ENCODE measurements around the gene GUK1. TPM values are rescaled to one million over a fixed set of nuclear protein-coding genes. Genes with fewer than 3 reads are reported as not detected.
A peak's percentile ranks its signal among the peaks of the same experiment; 100 is the strongest.

The GUK1 gene
- total RNA-seq, 3 donors from 2014 or later: 219 to 248 (median 242) TPM

DNA sequence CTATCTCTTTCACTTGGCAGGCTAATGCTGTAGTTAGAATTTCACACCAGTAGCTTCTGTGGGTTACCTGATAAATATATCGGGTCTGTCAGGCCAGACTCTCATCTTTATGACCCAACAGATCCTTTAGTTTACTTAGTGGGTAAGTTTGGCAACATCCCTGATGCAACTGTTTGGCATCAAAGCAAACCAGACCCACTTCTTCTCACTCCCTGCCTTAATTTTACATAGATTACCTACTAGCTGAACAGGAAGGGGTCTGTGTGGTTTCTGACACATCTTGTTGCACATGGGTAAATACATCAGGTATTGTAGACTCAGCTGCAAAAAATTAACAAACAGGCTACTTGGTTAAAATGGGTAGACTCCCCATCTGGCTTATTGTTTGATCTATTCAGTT is 3.2 kb upstream of the GUK1 start:
- DNase-seq (no peak), ATAC-seq (no peak)
- Mint-ChIP-seq H3K4me1 (ENCODE audit: low read depth) (peaks cover 15% of the 10 kb centered on the region), H3K4me3 (no peak overlapping the region), H3K36me3 (ENCODE audit: insufficient read depth) (no peaks in the 10 kb centered on the region), H3K9me3 (no peaks in the 10 kb centered on the region), H3K27me3 (ENCODE audit: low read depth) (peaks cover 5% of the 10 kb centered on the region)

DNA sequence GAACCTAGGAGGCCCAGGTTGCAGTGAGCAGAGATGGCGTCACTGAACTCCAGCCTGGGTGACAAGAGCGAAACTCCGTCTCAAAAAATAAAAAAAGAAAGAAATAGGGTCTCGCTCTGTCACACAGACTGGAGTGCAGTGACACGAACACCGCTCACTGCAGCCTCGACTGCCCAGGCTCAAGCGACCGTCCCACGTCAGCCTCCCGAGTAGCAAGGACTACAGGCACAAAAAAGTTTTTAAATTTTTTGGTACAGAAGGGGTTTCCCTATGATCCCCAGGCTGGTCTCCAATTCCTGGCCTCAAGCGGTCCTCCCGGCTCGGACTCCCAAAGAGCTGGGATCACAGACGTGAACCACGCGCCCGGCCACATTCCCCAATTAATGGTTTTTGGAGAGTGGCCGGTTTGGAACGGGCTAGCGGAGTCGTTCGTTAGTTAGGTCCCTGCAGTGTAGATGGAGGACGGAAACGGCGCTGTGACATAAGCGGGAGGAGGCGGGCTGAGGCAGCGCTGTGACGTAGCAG is 611 bp upstream of the GUK1 start:
- DNase-seq (no peak), ATAC-seq (no peak)
- Mint-ChIP-seq H3K27me3 (ENCODE audit: low read depth) (peaks cover 5% of the 10 kb centered on the region), H3K9me3 (no peaks in the 10 kb centered on the region), H3K4me3 (peak overlapping the region; percentile 98), H3K4me1 (ENCODE audit: low read depth) (peaks cover 39% of the 10 kb centered on the region), H3K36me3 (ENCODE audit: insufficient read depth) (no peaks in the 10 kb centered on the region)

DNA sequence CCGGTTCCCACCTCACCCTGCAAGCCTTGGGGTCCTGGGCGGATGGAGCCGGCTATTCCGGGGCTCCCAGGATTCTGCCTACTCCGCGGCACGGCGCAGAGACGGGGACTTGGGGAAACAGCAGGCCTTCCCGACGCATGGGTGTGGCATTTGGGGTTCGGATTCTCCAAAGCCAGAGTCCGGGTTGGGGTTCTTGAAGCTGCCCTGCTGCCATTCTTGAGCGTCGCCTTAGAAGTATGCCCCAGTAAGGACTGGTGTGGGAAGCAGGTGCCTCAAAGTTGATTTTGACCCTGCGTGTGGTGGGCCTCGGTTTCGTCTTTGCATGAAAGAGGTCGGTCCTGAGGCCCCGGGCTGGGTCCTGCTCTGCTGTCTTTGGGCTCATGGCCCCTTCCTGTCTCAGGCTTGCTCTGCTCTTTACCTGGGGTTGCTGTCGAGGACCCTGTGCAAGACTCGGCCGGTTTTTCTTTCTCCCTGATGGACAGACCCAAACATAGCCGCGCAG is 696 bp downstream of the GUK1 start:
- Mint-ChIP-seq H3K36me3 (ENCODE audit: insufficient read depth) (no peaks in the 10 kb centered on the region), H3K4me1 (ENCODE audit: low read depth) (peaks cover 41% of the 10 kb centered on the region), H3K9me3 (no peaks in the 10 kb centered on the region), H3K27me3 (ENCODE audit: low read depth) (peaks cover 2% of the 10 kb centered on the region), H3K4me3 (peak overlapping the region; percentile 98)
- ATAC-seq (no peak), DNase-seq (no peak)

DNA sequence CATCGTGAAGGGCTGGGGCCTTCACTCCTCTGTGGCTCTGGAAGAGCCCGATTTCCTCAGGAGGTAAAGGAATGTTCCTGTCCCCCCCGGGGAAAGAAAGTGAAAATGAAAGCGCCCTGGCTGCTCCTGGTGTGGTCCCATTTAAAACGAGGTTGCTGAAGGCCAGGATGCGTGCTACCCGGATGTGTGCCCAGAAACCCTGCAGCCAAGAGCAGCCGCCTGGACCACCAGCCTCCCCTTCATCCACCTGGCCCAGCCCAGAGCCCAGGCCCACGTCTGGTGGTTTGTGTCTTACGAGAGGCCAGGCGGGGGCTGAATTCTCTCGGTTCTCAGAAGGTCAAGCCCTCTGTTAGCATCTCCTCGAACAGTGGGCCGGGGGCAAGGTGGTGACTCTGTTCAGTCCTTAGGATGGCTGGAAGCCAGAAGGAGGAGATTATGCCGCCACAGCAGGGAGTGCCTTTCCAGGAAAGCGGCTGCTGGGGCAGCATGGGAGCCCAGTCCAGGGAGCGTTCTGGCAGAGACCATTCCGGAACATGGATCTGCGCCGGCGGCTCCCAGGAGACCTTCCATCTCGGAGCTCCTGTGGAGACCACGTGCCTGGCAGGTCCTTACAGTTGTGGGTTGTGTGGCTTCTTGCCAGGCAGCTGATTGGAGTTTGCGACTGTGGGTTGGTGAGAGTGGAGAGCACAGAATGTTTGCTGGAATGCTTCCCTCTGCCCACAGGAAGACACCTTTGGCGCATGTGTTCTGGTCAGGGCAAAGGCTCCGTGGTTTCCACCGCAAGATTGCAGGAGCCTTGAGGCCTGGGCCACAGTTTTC is 1.4 kb downstream of the GUK1 start:
- H3K9me3 Mint-ChIP-seq: no peaks in the 10 kb centered on the region
- DNase-seq: no peak
- no peaks in the 10 kb centered on the region for H3K36me3 Mint-ChIP-seq (ENCODE audit: insufficient read depth)
- peak overlapping the region; percentile 98 for H3K4me3 Mint-ChIP-seq
- H3K27me3 Mint-ChIP-seq (ENCODE audit: low read depth): no peaks in the 10 kb centered on the region
- peaks cover 41% of the 10 kb centered on the region for H3K4me1 Mint-ChIP-seq (ENCODE audit: low read depth)
- ATAC-seq: no peak

DNA sequence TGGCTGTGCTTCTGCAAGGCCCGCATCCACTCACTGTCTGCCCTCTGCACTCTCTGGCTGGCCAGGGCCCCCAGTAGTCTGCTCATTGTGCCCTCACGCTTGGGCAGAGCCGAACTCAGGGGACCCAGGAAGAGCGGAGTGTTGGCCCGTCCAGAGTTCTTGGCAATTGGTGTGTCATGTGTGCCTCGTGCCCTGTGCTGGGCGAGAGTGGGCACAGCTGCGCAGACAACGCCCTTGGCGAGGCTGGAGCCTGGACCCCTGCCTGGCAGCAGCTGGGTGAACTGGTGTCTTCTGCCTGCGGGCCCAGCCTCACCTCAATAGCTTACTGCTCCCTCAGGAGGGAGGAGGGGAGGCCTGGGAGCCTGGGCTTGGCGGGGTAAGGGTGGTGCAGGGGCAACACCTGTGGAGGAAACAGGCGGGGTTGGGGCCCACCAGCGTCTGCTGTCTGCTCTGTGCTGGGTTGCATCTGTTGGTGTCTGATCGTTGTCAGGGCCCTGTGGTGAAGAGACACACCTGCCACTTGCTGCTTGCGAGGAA is 2.1 kb downstream of the GUK1 start:
- Mint-ChIP-seq H3K4me3 (peak overlapping the region; percentile 98), H3K27me3 (ENCODE audit: low read depth) (no peaks in the 10 kb centered on the region), H3K4me1 (ENCODE audit: low read depth) (peaks cover 40% of the 10 kb centered on the region), H3K36me3 (ENCODE audit: insufficient read depth) (no peaks in the 10 kb centered on the region), H3K9me3 (no peaks in the 10 kb centered on the region)
- DNase-seq (no peak), ATAC-seq (no peak)

DNA sequence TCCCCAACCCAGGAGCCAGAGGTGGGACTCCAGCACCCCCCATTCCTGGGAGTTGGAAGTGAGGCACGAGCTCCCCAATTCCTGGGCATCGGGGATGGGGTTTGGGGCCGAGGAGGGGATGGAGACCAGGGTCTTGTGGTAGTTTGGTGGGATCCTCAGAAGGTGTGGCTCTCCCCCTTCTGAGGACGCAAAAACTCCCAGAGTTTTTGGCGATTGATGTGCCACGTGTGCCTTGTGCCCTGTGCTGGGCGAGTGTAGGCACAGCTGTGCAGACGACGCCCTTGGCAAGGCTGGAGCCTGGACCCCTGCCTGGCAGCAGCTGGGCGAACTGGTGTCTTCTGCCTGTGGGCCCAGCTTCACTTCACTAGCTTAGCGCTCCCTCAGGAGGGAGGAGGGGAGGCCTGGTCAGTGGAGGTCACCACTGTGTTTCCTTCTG is 2.6 kb downstream of the GUK1 start:
- Mint-ChIP-seq H3K4me1 (ENCODE audit: low read depth) (peaks cover 39% of the 10 kb centered on the region), H3K4me3 (peak overlapping the region; percentile 98), H3K36me3 (ENCODE audit: insufficient read depth) (no peaks in the 10 kb centered on the region), H3K9me3 (no peaks in the 10 kb centered on the region), H3K27me3 (ENCODE audit: low read depth) (no peaks in the 10 kb centered on the region)
- ATAC-seq (no peak), DNase-seq (no peak)

DNA sequence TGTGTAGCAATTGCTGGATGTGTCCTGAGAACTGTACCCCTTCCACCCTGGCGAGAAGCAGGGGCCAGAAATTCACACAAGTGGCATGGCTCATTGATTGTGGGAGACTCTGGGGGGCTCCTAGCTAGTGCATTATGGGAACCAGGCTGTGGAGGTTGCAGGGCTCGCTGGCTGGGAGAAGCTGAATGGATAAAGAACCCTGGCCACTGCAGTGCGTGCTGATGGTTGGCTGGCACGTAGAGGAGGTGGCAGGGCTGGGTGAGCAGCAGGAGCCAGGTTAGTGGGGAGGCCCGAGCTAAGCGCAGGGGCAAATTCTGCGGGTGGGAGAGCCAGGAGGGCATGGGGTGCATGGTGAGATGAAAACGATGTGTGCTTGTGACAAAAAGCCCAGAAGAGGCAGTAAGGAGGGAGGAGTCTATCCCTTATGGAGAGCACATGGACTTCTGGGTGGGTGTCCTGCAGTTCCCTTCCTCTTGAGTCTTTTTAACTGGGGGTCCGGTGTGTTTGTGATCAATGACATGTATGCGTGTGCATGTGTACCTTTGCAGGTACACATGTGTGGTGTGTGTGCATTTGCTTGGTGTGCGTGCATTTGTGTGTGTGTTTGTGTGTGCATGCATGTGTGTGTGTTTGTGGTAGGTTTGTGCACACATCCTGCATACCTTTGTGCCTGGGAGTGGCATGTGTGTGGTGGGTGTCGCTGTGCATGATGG is 3.6 kb downstream of the GUK1 start:
- ATAC-seq (no peak), DNase-seq (no peak)
- no peaks in the 10 kb centered on the region for H3K27me3 Mint-ChIP-seq (ENCODE audit: low read depth)
- peaks cover 39% of the 10 kb centered on the region for H3K4me1 Mint-ChIP-seq (ENCODE audit: low read depth)
- no peaks in the 10 kb centered on the region for H3K9me3 Mint-ChIP-seq
- peak overlapping the region; percentile 98 for H3K4me3 Mint-ChIP-seq
- no peaks in the 10 kb centered on the region for H3K36me3 Mint-ChIP-seq (ENCODE audit: insufficient read depth)

DNA sequence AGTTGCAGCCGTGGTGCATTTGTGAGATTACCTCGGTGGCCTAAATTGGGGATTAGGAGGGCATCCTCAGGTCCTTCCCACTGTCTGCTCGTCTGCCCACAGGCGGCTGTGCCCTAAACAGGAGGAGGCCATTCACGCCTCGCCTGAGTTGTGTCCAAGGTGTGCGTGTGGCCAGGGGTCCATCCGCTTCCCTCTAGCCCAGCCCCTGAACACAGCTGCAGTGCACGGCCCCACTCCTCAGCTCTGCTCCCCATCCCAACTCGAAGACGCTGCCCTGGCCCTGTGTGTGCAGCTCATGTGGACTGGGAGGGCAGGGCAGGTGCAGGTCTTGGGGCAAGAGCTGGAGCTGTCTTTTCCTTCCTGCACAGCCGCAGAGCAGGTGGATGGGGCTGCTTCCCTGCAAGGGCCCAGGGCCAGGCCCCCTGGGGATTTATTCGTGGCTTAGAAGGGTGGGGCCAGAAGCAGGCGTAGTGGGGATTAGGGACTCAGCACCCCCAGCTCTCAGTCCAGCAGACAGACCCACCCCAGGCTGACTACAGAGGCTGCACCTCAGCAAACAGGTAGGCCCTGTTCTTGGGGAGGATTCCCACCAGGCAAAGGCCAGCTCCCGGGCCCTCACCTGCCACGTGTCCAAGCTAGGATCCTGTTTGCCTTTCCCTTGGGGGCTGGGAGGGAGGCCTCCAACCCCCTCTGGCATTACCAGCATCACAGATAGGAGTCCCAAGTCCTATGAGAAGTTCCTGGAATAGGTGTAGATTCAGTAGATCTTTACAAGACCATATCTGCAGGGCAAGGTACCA is 4.3 kb downstream of the GUK1 start:
- Mint-ChIP-seq H3K27me3 (ENCODE audit: low read depth) (no peaks in the 10 kb centered on the region), H3K4me1 (ENCODE audit: low read depth) (peaks cover 39% of the 10 kb centered on the region), H3K36me3 (ENCODE audit: insufficient read depth) (no peaks in the 10 kb centered on the region), H3K4me3 (no peak overlapping the region), H3K9me3 (no peaks in the 10 kb centered on the region)
- ATAC-seq (no peak), DNase-seq (no peak)

DNA sequence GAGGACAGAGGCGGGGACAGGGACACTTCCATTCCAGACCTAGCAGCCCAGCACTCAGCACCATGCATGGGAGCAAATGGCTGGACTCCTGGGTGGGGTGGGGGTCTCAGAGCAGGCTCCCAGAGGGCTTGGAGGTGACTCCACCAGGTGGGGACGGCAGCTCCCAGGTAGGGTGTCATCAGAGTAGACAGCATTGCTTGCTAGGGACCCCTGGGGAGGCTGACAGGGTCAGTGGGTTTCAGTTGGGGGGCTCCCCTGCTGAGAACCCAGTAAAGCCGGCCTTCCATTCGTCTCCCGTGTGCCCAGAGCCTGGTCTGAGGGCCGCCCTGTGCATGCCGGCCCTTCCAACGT is 4.9 kb downstream of the GUK1 start:
- ATAC-seq: no peak
- Mint-ChIP-seq H3K27me3 (ENCODE audit: low read depth) (no peaks in the 10 kb centered on the region), H3K9me3 (no peaks in the 10 kb centered on the region), H3K4me1 (ENCODE audit: low read depth) (peaks cover 36% of the 10 kb centered on the region), H3K36me3 (ENCODE audit: insufficient read depth) (no peaks in the 10 kb centered on the region), H3K4me3 (no peak overlapping the region)
- DNase-seq: no peak

DNA sequence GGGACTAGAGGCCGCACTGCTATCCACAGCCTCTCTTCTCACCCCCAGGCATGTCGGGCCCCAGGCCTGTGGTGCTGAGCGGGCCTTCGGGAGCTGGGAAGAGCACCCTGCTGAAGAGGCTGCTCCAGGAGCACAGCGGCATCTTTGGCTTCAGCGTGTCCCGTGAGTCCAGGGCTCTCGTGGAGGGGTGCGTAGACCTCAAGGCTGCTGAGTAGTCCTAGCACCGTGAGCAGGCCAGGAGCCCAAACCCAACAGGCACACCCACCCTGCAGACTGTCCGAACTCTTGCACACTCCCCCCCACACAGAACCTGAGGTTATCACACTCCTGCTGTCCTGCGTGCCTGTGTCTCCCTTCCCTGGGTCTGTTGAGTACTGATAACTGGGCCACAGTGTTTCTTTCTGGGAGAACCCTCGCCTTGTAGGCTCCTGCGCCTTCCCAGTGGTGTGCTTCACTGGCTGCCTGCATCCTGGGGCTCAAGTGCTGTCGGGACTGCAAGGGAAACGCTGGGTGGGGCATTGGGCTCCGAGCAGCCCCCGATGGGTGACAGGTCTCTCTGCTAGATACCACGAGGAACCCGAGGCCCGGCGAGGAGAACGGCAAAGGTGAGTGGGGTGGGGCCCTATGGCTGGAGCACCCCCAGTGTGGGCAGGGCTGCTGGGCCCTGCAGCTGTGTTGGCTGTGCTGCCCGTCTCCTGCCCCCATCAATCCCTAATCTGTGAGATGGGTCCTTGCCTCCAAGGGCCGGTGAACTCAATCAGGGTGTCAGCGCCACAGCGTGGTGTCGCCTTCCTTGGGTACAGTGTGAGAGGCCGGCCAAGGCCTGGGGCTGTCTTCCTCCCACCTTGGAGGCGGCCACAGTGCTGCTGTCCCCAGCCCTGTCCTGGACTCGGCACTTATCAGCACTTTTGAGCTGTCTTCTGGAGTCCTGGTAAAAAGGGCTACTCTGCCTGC is 5.7 kb downstream of the GUK1 start:
- ATAC-seq (no peak), DNase-seq (no peak)
- Mint-ChIP-seq H3K9me3 (no peaks in the 10 kb centered on the region), H3K4me3 (no peak overlapping the region), H3K4me1 (ENCODE audit: low read depth) (peaks cover 36% of the 10 kb centered on the region), H3K36me3 (ENCODE audit: insufficient read depth) (no peaks in the 10 kb centered on the region), H3K27me3 (ENCODE audit: low read depth) (no peaks in the 10 kb centered on the region)

DNA sequence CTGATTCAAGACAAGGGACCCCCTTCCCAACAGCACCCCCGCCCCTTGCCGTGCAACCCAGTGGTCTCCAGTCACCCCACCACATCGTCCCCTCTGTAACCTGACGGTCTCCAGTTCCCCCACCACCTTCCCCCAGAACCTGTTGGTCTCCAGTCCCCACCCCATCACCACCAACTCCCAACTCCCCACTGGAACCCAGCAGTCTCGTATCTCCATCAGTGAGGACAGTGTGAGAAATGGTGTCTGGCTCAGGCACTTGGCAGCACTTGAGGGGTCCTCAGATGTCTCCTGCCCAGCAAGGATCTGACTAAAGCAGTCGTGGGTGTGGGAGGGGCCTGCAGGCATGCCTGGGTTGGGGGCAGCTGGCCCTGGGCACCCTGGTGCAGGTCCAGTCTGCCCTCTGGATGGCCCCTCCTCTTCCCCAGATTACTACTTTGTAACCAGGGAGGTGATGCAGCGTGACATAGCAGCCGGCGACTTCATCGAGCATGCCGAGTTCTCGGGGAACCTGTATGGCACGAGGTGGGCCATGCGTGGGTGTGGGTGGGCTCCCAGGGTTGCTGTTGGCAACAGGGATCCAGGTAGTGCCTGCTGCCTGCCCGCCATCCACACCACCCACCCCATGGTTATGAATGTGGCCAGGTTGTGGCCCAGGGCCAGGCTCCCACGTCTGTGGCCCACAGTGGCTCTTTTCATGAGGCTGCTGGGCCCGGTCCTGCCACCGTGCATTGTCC is 6.5 kb downstream of the GUK1 start:
- no peak for ATAC-seq
- H3K4me1 Mint-ChIP-seq (ENCODE audit: low read depth): peaks cover 30% of the 10 kb centered on the region
- DNase-seq: no peak
- no peaks in the 10 kb centered on the region for H3K9me3 Mint-ChIP-seq
- no peak overlapping the region for H3K4me3 Mint-ChIP-seq
- H3K36me3 Mint-ChIP-seq (ENCODE audit: insufficient read depth): no peaks in the 10 kb centered on the region
- no peaks in the 10 kb centered on the region for H3K27me3 Mint-ChIP-seq (ENCODE audit: low read depth)

DNA sequence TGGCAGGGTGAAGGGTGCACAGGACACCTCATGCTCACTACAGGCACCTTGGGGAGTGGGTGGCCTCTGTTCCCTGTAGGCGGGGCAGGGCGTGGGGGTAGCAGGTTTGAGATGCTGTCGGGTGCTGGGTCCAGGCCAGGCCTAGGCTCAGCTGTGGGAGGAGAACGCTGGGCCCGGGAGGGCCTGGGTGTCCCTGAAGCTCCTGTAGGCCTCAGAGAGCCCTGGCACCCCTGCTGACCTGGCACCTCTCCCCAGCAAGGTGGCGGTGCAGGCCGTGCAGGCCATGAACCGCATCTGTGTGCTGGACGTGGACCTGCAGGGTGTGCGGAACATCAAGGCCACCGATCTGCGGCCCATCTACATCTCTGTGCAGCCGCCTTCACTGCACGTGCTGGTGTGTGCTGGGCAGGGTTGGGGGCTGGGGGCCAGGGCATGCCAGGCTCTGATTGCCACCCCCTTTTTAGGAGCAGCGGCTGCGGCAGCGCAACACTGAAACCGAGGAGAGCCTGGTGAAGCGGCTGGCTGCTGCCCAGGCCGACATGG is 7.1 kb downstream of the GUK1 start:
- DNase-seq (no peak), ATAC-seq (no peak)
- no peaks in the 10 kb centered on the region for H3K27me3 Mint-ChIP-seq (ENCODE audit: low read depth)
- peaks cover 23% of the 10 kb centered on the region for H3K4me1 Mint-ChIP-seq (ENCODE audit: low read depth)
- H3K36me3 Mint-ChIP-seq (ENCODE audit: insufficient read depth): no peaks in the 10 kb centered on the region
- H3K9me3 Mint-ChIP-seq: no peaks in the 10 kb centered on the region
- H3K4me3 Mint-ChIP-seq: no peak overlapping the region
